Keratinocyte (primary cell): ENCODE results near the gene TMCO1. TPM values are rescaled to one million over a fixed set of nuclear protein-coding genes. Genes with fewer than 3 reads are reported as not detected.

ENCODE experiments used
- DNase-seq: peaks from one replicate; pipeline ENCODE4 v3.0.0-alpha.2; 2011; ENCODE audit warnings: low read depth, missing footprints, low spot score
- FAIRE-seq: peaks from 2 replicates; lab custom pipeline; 2011; peaks lifted over from hg19 to GRCh38; lab: Jason Lieb, UNC
- H2AFZ ChIP-seq: 2 replicates; pipeline ENCODE4 v1.6.0; 2012; ENCODE audit warnings: low read length, control low read depth, inconsistent platforms; ENCODE audit not compliant: control insufficient read depth
- H3K27ac ChIP-seq: 2 replicates; pipeline ENCODE4 v1.5.1; 2011; ENCODE audit warnings: low read length; ENCODE audit not compliant: control insufficient read depth, insufficient read depth
- H3K27me3 ChIP-seq: 3 replicates; pipeline ENCODE4 v1.6.0; 2011; ENCODE audit warnings: low read length; ENCODE audit not compliant: control insufficient read depth, insufficient read depth; ENCODE audit errors: extremely low read depth
- H3K36me3 ChIP-seq, 2 experiments: 2 replicates in 1 of 2; 3 replicates in 1 of 2; pipeline ENCODE4 v1.5.1; 2011; ENCODE audit warnings: low read length in 2 of 2, mild to moderate bottlenecking in 1 of 2; ENCODE audit not compliant: control insufficient read depth in 2 of 2, insufficient read depth in 2 of 2; ENCODE audit errors: extremely low read depth in 1 of 2
- H3K4me1 ChIP-seq: 3 replicates; pipeline ENCODE4 v1.5.1; 2011; ENCODE audit warnings: low read length; ENCODE audit not compliant: control insufficient read depth, insufficient read depth; ENCODE audit errors: extremely low read depth
- H3K4me2 ChIP-seq: 3 replicates; pipeline ENCODE4 v1.6.0; 2011; ENCODE audit warnings: low read depth, low read length; ENCODE audit not compliant: control insufficient read depth, insufficient read depth; ENCODE audit errors: extremely low read depth
- H3K4me3 ChIP-seq, 3 experiments: fragments of 200-600 bp in 1 of 3; sonication (generic) in 1 of 3; 2 replicates in 2 of 3; 3 replicates in 1 of 3; pipeline ENCODE4 v1.5.1; 2011 to 2016; ENCODE audit warnings: low read length in 3 of 3, mild to moderate bottlenecking in 3 of 3, control low read depth in 2 of 3, inconsistent platforms in 1 of 3, low read depth in 1 of 3, mixed read lengths in 1 of 3, mixed run types in 1 of 3, moderate library complexity in 1 of 3; ENCODE audit not compliant: control insufficient read depth in 2 of 3, insufficient read depth in 2 of 3; ENCODE audit errors: extremely low read depth in 1 of 3
- H3K79me2 ChIP-seq: 2 replicates; pipeline ENCODE4 v1.6.0; 2012; ENCODE audit warnings: low read length; ENCODE audit not compliant: control insufficient read depth, insufficient read depth
- H3K9ac ChIP-seq: 3 replicates; pipeline ENCODE4 v1.6.0; 2011; ENCODE audit warnings: low read length; ENCODE audit not compliant: control insufficient read depth, insufficient read depth; ENCODE audit errors: extremely low read depth
- H3K9me1 ChIP-seq: 3 replicates; pipeline ENCODE4 v1.6.0; 2011; ENCODE audit warnings: low read length; ENCODE audit not compliant: control insufficient read depth, insufficient read depth; ENCODE audit errors: extremely low read depth
- H3K9me3 ChIP-seq: 2 replicates; pipeline ENCODE4 v1.5.1; 2012; ENCODE audit warnings: low read depth, low read length; ENCODE audit not compliant: control insufficient read depth
- H4K20me1 ChIP-seq: 3 replicates; pipeline ENCODE4 v1.6.0; 2011; ENCODE audit warnings: low read length; ENCODE audit not compliant: control insufficient read depth, insufficient read depth; ENCODE audit errors: extremely low read depth
- CTCF ChIP-seq, 3 experiments: IDR thresholded peaks in 1 of 3; conservative IDR thresholded peaks in 1 of 3; optimal IDR thresholded peaks in 1 of 3; 2 replicates in 2 of 3; 3 replicates in 1 of 3; pipeline versions ENCODE3 to v1.5.1; 2011; ENCODE audit warnings: low read length in 3 of 3, mild to moderate bottlenecking in 3 of 3, moderate library complexity in 2 of 3, control low read depth in 1 of 3, inconsistent platforms in 1 of 3; ENCODE audit not compliant: insufficient read depth in 2 of 3; ENCODE audit errors: extremely low read depth in 1 of 3
- EZH2 ChIP-seq: IDR thresholded peaks from one replicate; pipeline ENCODE4 v1.6.1; 2012; ENCODE audit warnings: inconsistent platforms, mild to moderate bottlenecking, low read length, moderate library complexity
- dilution Hi-C: fragments of 300-500 bp; cut with MboI; formaldehyde crosslinking; loops from one replicate; pipeline ENCODE4 v1.7.0; 2020; ENCODE audit warnings: low sequenced_read_pairs; ENCODE audit not compliant: extremely low pct_ligation_motif_present
- polyA plus RNA-seq, 5 experiments: library from polyadenylated mRNA; depleted of rRNA in 3 of 5; stranded (reverse) in 3 of 5; stranded (forward) in 1 of 5; unstranded in 1 of 5; fragments of >200 nt; gene quantifications; 1 replicate in 1 of 5; 2 replicates in 3 of 5; 3 replicates in 1 of 5; pipeline versions ENCODE4 v1.2.1 to v1.2.3, GENCODE V29; 2011 to 2012; ENCODE audit warnings: missing spikeins in 2 of 5, low read depth in 1 of 5, low replicate concordance in 1 of 5

The TMCO1 gene
- polyA plus RNA-seq, 1 donor (not counting 4 experiments of a cell fraction or from before 2014, with no cell fraction given), result 172 TPM

GRCh38 chr1:165697491-165697880 is 71.2 kb downstream of the TMCO1 start:
- peak overlapping the region; percentile 81 to 87 (median 85) for H3K4me3 ChIP-seq
- H3K27me3 ChIP-seq, result no peaks in the 10 kb centered on the region
- H3K4me1 ChIP-seq, result peaks cover 16% of the 10 kb centered on the region
- no peaks in the 10 kb centered on the region for H4K20me1 ChIP-seq
- peak overlapping the region; percentile 78 for H3K27ac ChIP-seq
- peak overlapping the region; percentile 17 for H2AFZ ChIP-seq
- no peak for FAIRE-seq
- H3K79me2 ChIP-seq, result peaks cover 29% of the 10 kb centered on the region
- H3K4me2 ChIP-seq, result peak overlapping the region; percentile 83
- no peak for DNase-seq
- H3K9me3 ChIP-seq, result no peaks in the 10 kb centered on the region
- dilution Hi-C loops, result no loop called here
- no peaks in the 10 kb centered on the region for H3K36me3 ChIP-seq
- peak overlapping the region; percentile 86 for H3K9ac ChIP-seq
- TF ChIP-seq CTCF (optimal IDR thresholded peaks at IDR 0.05 in 1 of 3, IDR thresholded peaks at IDR 0.05 in 1 of 3, conservative IDR thresholded peaks at IDR 0.05 in 1 of 3; ENCODE audit: extremely low read depth in 1 of 3, insufficient read depth in 2 of 3, low read length in 3 of 3) (no peak), EZH2 (no peak)
- H3K9me1 ChIP-seq, result no peaks in the 10 kb centered on the region

DNA sequence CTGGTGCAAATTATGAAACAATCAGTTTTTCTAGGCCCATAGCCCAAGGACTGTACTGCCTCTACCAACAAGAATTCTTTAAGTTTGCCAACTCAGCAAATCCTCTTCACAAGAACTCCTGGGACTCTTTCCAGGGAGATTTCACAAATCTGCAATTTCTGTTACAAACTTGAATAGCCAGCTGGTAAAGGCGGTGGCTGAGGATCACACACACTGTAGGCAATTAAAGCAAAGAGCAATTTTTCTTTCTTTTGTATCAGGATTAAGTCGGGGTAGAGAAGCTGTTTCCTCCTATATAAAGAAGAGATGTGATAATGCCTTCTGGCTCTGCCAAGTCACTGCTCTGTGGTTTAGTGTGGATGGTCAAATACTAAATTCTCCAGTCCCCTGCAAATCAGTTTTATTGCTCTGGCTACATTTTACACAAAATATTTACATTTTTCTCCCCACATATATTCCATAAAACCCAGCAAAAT is 72.0 kb downstream of the TMCO1 start:
- Histone ChIP-seq H3K27me3 (no peaks in the 10 kb centered on the region), H2AFZ (no peak overlapping the region), H3K27ac (peak overlapping the region; percentile 22), H3K4me2 (peak overlapping the region; percentile 83), H3K9me3 (no peaks in the 10 kb centered on the region), H3K4me3 (peak overlapping the region; percentile 81 to 87 (median 85)), H3K4me1 (peaks cover 16% of the 10 kb centered on the region), H3K36me3 (no peaks in the 10 kb centered on the region), H3K9me1 (no peaks in the 10 kb centered on the region), H4K20me1 (no peaks in the 10 kb centered on the region), H3K9ac (peak overlapping the region; percentile 13), H3K79me2 (peaks cover 29% of the 10 kb centered on the region)
- FAIRE-seq (peak; percentile 23), DNase-seq (no peak)
- dilution Hi-C loops, result no loop called here
- no peak for TF ChIP-seq EZH2

GRCh38 chr1:165695031-165695430 is 73.6 kb downstream of the TMCO1 start:
- Histone ChIP-seq H3K9me3 (no peaks in the 10 kb centered on the region), H3K79me2 (peaks cover 41% of the 10 kb centered on the region), H3K9me1 (no peaks in the 10 kb centered on the region), H2AFZ (no peak overlapping the region), H3K4me1 (peaks cover 16% of the 10 kb centered on the region), H3K9ac (no peak overlapping the region), H4K20me1 (no peaks in the 10 kb centered on the region), H3K27ac (no peak overlapping the region), H3K4me3 (no peak overlapping the region), H3K4me2 (no peak overlapping the region), H3K27me3 (no peaks in the 10 kb centered on the region), H3K36me3 (no peaks in the 10 kb centered on the region)
- TF ChIP-seq EZH2 (no peak), CTCF (optimal IDR thresholded peaks at IDR 0.05 in 1 of 3, IDR thresholded peaks at IDR 0.05 in 1 of 3, conservative IDR thresholded peaks at IDR 0.05 in 1 of 3; ENCODE audit: extremely low read depth in 1 of 3, insufficient read depth in 2 of 3, low read length in 3 of 3) (no peak)
- DNase-seq (no peak), FAIRE-seq (no peak)
- dilution Hi-C loops, result no loop called here
